Activated T-cell treated with anti-CD3 and anti-CD28 coated beads for 4 hours (primary cell): ENCODE data around the gene SETD3.

Experiments used
- DNase-seq: peaks from one replicate; pipeline ENCODE4 v3.0.0-alpha.2; 2020

Gene SETD3

DNA sequence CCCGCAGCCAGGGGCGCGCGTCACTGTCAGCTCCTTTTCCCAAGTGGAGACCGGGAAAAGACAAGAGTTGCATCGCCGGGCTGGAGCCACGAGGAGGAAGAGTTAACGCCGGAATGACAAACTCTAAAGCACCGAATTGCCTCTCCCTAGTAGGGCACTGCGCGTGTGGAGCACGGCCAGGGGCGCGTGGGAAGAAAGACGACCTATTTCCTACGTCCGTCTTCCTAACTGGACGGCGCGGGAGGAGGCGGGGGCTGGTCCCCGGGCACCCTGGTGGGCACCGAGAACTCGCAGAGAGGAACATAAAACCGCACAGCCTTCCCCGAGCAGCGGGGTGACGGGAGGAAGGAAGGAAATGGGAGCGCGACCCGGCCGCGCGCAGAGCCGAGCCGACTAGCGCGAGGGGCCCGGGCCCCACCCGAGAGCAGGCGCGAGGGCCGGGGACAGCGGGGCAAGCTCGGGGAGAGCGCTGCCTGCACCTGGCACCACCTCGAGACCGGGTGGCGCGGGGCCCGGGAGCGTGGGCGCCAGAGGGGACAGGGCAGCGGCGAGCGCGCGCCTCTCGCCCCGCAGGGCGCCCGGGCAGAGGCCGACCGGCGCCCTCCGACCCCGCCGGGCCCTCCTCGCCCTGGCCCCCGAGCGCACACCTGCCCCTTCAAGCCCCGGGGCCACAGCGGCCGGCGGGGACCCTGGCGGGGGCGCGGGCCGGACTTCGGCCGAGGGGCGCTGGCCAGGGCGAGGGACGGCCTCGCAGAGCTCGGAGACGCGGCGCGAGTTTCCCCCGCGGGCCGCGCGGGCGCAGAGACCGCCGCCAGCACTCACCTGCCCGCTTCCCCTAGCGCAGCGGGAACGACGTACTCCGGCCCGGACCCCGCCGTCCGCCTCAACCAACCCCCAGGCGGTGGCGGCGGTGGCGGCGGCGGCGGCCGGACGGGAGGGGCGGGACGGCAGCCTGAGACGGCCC, at the start of gene SETD3:
SETD3 (minus strand) TSS at position 954 of the 964 bp plus-strand sequence. CDS start 15,054 bp downstream, outside the sequence.
- DNase-seq, result no peak

DNA sequence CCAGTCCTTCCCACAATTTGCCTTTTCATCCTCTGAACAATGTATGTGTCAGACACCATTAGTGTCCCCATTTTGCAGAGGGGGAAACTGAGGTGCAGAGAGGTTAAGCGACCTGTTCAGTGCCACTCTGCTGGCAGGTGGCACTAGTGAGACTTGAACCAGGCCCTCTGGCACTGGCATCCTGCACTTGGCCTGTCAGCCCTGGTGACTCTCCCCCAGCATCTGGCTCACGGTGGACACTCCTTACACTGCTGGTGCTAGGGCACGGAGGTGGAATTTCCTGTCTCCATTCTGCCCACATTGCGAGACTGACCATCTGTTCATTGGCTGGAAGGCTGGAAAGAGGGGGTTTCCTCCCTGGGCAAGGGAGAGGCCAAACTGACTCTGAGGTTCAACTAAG, 49.2 kb upstream of the SETD3 start:
- no peak for DNase-seq

DNA sequence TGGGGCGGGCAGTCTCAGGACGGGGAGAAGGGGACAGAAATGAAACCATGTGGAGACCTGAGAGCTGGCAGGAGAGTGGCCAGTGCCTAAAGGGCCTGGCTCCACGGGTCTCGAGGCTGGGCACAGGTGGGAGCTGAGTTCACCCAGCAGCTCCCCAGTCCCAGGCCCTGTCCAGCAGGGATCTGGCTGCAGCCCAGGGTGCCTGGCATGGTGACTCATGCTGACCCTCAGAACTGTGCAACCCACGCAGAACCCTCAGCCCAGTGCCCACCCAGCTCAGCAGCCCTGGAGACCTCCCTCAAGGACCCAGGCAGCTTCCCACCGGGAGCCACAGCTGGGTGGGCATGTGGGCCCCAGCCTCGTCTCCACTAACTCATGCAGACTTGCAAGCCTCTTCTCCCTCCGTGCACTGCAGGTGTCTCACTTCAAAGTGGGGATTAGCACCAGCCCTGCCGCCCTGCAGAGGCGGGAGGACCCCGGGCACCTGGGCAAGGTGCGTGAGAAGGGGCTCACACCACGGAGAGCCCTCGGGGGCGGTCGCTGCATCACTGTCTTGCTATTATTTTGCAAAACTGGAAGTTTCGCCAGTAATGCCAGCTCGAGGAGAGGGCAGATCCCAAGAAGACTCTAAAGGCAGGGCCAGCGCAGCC, 46.9 kb upstream of the SETD3 start:
- DNase-seq, result no peak

DNA sequence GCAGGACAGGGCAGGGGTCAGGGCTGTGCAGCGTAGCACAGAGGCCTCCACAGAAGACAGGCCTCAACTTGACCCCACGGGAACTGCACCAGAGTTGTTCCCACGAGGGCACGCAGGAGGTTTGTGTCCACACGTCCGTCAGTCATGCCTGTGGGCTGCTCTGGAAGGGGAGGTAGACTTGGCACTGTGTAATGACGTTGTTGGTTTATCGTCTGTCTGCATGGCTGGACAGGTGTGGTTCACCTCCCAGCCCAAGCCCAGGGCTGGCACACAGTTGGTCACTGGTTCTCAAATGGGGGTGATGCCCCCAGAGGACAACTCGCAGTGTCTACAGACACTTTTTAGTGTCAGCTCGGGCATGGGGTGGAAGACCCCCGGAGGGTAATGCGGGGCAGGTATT, 46.4 kb upstream of the SETD3 start:
- no peak for DNase-seq

DNA sequence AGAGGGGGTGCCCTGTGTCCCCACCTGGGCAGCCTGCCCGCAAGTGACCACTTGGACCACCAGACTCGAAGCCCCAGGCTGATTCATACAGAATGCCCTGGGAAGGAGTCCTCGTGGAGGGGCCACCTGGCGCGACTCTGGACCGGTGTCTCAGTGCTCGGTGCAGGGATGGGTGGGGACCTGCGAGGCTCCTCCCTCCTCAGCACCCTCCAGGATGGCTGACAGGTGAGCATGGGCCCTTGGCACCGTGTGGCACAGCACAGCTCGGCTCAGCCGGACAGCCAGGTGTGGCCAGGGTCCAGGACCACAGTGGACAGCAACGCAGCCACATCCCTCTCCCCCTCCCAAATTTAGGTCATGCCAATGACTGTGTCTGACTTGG, 45.0 kb upstream of the SETD3 start:
- no peak for DNase-seq

DNA sequence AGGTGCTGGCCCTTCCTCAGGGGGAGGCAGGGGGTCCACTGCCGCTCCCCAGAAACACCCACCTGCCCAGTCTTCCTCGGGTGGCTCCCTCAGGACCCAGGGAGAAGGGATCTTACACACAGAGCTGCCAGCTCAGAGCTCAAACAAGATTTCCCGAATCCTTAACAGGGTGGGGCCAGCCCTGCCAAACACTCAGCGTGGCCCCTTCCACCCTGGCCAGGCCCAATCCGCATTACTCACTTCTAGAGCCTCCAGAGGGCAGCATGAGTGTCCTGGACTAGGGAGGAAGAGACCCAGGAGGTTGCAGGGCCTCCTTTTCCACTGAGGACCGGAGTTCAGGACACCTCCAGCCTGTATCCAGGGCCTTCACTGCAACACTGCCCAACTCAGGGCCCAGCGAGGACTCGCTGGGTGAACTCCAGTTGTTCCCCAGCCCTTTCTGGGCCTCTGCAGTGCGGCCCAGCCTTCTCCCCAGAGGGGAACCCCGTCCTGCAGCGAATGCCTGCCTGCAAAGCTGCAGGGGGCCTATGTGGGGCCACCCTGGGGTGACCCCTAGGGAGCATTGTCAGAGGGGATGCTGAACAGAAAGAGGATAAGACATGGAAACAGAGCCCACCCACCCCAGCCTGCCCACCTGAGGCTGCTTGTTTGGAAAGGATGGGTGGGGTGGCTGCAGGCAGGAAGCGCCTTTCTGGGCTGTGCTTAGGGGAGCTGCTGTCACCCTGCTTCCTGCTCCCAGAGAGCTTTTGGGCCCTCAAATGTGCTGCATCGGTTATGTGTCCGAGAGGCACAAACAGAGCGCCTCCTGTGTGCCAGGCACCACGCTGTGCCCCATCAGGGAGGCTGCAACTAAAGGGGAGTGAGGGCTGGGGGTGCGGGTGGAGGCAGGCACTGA, 44.4 kb upstream of the SETD3 start:
- DNase-seq, result no peak

DNA sequence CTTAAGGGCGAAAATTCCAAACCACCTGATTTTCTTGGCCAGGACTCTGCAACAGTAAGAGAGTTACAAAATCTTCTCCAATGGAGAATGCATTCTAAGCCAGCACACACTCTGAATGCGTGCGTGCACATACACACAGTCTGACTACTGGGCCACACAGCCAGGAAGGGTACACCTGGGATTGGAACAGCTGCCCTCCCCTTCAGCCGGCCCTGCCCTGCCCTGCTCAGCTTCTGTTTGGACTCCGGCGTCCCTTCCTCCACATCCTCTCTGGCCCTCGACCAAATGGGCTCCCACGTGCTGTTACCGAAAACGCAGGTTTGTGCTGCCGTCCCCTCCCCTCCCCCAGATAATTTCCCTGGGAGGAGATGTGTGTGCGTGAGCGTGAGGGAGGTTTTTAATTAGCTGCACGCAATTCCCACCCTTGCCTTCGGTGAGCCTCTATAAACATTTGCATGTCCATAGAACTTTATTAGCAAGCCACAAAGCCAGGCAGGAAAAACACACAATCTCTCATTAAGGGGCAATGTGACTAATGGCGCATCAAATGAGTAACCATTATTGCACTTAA, 43.5 kb upstream of the SETD3 start:
- no peak for DNase-seq

DNA sequence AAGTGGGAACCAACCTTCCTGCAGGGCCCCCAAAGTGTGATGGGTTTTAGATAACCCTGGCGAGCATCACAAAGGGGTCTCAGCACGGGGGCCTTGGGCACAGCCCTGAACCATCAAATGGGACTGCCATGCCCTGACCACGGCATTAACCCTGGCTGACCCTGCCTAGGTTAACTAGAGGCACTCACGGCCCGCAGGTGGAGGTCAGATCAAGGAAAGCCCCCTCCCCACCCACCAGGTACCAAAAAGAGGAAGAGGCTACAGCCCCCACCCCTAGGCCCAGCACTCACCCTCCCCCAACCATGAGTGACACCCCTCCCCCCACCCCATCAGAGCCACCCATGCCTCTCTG, 43.0 kb upstream of the SETD3 start:
- DNase-seq, result no peak

DNA sequence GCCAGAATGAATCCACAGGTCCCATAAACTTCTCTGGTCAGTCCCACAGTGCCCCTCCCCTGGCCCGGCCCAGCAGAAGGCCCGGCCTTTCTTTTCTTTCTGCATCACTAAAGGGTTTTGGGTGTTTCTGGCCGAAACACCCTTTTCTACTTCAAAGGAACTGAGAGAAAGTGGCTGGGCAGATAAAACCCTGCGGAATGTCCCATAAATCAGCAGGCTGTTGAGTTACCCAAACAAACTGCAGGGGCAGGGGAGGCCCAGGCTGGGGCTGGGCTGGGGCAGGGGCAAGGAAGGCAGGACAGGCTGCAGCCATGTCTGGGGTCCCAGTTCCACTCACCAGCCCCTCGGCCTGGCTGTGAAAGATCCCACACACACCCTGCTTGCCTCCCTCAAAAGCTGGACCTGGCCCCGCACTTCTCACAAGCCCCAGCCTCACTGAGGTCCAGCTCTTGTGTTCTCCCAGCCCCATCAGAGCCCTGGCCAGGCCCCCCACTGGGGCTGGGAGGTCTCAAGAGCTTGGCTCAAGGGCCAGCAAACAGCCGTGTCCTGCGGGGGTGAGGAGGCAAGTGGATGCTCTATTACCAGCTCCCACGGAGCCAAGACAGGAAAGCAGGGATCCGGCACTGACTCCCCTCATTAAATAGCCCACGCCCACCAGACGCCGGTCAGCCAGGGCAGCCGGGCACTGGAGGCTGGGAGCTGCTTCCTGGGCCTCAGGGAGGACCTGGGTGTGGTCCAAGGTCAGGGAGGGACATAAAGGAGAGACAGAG, 42.5 kb upstream of the SETD3 start:
- DNase-seq, result no peak

DNA sequence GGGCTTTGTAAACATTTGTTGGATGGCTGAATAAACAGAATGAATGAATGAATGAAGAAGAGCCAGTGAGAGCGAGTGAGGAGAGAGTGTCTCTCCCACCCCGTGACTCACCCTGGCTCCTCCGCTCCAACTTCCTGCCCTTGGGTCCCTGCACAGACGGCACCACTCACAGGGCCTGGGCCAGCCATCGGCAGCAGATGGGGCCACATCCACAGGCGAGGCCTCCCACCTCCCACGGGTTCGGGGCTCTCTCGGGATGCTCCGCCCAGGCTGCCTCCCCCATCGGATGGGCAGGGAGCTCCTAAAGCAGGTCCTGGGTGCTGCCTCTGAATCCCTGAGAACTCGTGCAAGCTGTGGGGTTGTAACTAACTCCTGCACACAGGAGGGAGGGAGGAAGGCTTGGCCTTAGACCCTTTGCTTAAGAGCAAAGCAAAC, 41.8 kb upstream of the SETD3 start:
- DNase-seq, result no peak

DNA sequence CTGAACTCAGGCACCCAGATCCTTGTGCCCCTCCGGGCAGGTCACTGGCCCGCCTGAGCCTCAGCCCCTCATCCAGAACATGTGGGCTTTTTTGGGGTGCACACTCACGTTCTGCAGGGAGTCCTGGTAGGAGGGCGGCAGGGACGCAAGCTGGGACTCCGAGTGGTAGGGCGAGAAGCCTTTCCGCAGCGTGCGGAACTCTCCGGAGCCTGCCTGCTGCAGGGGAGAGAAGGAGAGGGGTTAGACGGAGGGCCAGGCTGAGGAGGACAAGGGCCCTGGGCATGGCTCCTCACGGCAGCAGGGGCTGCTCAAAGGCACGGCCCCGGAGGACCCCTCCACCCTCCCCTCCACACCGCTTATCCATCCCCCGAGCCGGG, 41.4 kb upstream of the SETD3 start:
- no peak for DNase-seq

DNA sequence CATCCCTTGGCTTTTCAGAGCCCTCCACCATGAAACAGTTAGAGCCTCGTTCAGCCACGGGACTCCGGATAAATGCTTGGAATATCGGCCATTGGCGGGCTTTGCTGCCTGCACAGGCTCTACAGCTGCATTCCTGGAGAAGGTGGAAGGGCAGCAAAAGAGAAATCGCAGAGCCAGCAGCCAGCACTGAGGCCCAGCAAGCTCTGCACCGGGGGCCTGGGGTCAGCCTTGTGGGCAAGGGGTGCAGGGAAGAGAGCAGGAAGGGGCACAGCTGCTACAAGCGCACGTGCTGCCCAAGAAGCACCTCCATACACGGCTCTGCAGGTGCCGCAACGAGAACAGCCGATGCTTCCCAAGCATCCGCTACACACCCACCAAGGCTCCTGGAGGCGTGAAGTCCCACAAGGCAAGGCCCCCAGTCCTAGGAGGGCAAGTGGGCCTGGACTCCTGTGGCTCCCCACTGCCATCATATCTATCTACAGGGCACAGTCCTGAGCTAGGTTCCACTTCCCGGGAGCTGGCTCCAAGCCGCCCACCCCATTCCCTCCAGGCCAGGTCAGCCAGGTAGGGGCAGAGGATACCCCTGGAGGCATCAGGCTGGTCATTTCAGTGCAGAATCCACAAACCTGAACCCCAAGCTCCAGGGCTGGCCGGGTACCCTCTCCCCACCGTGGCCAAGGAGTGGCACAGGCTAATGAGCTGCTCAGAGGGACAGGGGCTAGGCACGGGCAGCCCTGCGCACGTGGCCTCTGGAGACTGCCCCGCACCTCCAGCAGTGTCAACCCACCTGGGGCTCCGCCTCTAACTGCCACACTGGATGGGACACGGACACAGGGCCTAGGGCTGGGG, 40.7 kb upstream of the SETD3 start:
- DNase-seq, result no peak

DNA sequence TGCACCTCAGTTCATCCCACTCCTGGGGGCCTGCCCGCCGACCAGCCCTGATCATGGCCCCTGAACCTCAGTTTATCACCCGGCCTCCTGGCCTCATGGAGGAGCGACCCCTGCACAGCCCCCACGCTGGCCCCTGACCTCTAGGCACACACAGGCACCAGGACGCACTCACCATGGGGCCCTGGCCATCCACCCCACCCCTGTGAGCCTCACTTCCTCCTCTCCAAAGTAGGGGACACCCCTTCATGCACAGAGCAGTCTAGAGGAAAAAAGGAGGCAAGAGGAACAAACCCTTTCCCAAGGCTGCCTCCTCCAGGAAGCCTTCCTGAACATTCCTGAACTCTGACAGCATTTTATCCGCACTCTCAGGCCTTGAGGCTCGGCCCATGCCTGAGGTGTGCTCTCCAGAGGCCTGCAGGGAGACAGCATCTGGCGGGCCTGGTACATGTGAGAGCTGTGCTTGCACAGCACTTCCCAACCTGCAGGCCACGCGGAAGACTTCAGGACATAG, 40.0 kb upstream of the SETD3 start:
- DNase-seq, result no peak

DNA sequence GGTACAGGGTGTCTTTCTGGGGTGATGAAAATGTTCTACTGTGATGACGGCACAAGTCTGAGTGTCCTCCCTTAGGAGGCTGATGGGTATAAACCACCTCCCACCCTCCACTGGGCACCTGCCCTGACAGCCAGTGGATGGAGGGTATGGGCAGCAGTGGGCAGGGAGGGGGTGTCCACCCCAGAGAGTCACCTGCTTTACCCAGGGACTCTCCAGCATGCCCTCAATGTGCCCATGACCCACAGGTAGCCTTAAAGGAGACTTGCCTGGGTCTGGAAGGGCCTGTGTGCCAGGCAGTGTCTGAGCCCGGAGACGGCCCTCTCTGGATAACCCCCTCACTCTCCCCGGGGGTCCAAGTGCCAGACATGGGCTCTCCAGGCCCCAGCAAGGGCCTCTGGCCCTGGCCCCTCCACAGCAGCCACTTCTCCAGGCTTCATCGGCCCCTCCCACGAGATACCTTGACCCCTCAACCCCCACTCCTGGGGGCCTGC, 39.3 kb upstream of the SETD3 start:
- no peak for DNase-seq

DNA sequence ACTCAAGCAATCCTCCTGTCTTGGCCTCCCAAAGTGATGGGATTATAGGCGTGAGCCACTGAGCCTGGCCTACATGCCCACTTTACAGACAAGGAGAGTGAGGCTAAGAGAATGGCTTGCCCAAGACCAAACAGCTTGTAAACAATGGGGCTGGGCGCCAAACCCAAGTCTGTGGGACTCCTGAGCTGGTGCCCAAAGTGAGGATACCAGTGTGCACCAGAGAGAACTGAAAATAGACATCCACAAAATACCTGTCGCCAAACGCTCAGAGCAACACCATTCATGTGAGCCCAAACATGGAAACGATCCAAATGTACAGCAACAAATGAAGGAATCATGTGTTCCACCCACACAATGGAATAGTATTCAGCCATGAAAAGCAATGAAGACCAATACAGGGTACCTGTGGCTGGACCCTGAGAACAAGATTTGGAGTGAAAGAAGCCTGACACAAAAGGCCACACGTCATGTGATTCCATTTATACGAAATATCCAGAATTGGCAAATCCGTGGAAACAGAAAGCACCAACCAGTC, 38.8 kb upstream of the SETD3 start:
- DNase-seq, result no peak

DNA sequence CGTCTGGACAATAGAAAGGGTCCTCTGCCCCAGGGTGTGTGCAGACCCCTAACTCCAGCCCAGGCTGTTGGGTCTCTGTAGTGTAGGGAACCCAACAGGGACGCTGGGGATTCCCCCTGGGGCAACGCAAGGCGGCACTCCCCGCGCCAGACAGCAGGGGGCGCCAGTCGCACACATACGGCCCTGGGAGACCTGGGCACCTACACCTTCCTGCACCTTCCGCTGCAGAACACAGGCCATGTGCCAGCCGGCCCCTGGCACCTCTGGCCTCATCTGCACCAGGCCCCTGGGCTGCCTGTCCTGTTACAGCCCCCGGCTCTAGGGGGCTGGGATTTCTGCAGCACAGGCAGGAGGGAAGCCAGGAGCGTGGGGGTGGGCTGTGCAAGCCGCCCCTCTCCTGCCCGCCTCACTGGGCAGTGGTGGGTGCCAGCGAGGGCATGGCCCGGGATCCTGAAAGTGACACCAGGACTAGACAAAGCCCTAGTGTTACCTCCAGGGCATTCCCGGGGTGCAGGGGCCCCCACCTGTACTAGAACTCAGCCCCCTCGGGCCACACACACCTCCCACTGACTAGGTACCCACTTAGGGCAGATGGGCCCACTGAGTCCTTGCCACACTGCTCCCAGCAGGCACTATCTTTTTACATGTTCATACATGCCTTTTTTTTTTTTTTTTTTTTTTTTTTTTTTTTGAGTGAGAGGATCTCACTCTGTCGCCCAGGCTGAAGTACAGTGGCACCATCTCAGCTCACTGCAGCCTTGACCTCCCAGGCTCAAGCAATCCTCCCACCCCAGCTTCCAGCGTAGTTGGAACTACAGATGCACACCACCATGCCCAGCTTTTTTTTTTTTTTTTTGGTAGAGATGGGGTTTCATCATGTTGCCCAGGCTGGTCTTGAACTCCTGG, 38.0 kb upstream of the SETD3 start:
- peak; percentile 79 for DNase-seq

DNA sequence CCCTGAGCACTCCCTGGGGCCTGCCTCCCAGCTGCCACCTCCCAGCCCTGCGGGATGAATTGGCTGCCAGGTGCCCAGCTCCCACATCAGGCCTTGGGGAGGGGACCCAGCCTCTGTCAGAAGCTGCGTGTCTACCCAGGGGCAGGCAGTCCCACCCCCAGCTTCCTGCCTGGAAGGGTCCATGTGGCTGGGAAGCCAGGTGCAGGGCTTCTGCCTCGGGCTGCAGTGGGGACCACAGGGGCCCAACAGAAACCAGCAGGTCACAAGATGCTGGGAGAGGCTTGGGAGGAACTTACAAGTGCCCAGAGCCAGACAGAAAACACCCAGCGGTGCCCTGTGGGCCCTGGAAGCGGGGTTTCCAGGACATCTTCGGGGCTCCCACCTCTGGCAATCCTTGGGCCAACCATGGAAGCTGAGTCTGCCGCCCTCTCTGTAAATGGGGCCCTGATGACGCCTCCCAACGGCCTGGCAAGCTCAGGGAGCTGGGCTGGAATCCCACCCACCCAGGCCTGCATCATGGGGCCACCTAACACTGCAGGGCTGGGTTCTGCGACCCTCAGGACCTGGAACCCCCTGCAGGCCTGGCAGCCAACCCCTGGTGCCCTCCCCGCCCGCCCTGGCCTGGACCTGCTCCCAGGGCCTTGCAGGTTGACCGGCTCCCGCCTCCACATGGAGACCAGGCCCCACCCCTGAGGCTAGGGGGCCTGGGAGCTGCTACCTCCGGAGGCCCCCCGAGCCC, 37.2 kb upstream of the SETD3 start:
- no peak for DNase-seq

DNA sequence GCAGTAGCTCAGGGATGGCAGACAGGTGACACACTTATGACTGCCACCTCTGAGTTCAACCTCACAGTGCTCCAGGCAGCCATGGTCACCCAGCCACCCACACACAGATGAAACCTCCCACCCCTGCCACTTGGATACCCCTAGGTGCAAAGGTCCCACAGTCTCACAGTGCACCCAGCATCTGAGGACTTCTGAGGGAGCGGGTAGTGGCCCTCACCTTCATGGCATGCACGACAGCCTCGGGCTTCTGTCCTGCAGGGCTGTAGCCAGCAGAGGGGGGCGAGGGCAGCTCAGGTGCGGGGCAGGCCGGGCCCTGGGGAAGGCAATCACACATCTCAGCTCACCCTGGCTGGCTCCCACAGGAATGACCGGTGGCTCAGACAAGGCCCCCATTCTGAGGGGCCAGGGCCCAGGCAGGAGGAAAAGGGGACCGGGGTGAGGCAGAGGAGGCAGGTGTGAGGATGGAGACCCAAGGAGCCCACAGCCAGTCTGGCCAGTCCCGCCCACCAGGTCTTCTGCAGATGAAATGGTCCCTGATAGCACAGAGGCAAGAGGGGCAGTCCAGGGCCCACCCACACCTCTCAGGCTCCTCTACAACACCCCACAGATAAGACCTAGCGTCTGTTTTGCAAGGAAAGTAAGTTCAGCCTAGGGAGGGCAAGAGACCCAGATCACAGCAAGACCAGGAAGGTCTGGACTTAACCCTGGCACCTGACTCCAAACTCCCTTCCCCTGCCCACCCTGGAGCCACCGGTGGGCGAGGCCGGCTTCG, 36.4 kb upstream of the SETD3 start:
- DNase-seq, result no peak
